ENCODE measurements around the gene HIRA. TPM values are rescaled to one million over a fixed set of nuclear protein-coding genes. Genes with fewer than 3 reads are reported as not detected.

Gene HIRA
- total RNA-seq, 1 experiment from 2014 or later = 23.8 TPM

DNA sequence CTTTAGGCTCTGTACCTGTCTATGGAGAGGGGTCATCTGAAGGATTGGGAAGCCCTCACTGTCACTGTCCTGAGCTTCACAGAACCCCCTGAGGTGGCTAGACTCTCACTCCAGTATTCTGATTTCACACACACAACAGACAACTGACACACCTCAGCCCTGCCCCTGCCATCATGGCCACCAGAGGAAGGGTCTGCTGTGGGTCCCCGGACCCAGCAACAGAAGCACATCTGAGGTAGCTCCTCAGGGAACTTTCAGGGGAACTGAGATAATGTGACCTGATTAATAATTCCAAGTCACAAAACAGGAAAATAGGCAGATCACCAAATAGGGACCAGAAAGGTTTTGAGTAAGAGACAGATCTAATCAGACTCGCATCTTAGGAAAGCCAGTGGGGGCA, 23.5 kb upstream of the HIRA start:
- POLR2A ChIA-PET = no interaction called here
- Histone ChIP-seq H3K4me1 (ENCODE audit: control insufficient read depth, insufficient read depth, low read length) (no peaks in the 10 kb centered on the region), H3K36me3 (ENCODE audit: control insufficient read depth, insufficient read depth, low read length) (peaks cover 3% of the 10 kb centered on the region; the same call in 1 of the 2 replicates), H3K9me3 (ENCODE audit: control insufficient read depth, insufficient read depth, low read depth, low read length) (no peaks in the 10 kb centered on the region), H3K27ac (ENCODE audit: low read length) (no peak overlapping the region), H3K4me3 (ENCODE audit: low read depth in 2 of 2, low read length in 2 of 2) (no peak overlapping the region), H3K27me3 (ENCODE audit: control insufficient read depth, insufficient read depth, low read length) (no peaks in the 10 kb centered on the region)
- BruUV-seq (replicated peaks) = no TSS peak
- intact Hi-C loops (cut with micrococcal nuclease; ENCODE audit: unreplicated experiment) (no loop called here), in situ Hi-C loops (cut with HindIII; ENCODE audit: low pct_unique_long_range_greater_than_20kb, low sequenced_read_pairs) (no loop called here)
- no peak for ATAC-seq
- no peak for DNase-seq (ENCODE audit: low read depth, low spot score)
- no peak for TF ChIP-seq TCF7L2 (IDR thresholded peaks at IDR 0.05; ENCODE audit: low read depth, low read length)
- TF ChIP-seq POLR2AphosphoS5 (IDR thresholded peaks at IDR 0.05; ENCODE audit: low read depth, low read length) = no peak
- TF ChIP-seq, protein P1, sequence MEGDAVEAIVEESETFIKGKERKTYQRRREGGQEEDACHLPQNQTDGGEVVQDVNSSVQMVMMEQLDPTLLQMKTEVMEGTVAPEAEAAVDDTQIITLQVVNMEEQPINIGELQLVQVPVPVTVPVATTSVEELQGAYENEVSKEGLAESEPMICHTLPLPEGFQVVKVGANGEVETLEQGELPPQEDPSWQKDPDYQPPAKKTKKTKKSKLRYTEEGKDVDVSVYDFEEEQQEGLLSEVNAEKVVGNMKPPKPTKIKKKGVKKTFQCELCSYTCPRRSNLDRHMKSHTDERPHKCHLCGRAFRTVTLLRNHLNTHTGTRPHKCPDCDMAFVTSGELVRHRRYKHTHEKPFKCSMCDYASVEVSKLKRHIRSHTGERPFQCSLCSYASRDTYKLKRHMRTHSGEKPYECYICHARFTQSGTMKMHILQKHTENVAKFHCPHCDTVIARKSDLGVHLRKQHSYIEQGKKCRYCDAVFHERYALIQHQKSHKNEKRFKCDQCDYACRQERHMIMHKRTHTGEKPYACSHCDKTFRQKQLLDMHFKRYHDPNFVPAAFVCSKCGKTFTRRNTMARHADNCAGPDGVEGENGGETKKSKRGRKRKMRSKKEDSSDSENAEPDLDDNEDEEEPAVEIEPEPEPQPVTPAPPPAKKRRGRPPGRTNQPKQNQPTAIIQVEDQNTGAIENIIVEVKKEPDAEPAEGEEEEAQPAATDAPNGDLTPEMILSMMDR (IDR thresholded peaks at IDR 0.05) = no peak
- TF ChIP-seq SIN3A (IDR thresholded peaks at IDR 0.05; ENCODE audit: borderline replicate concordance, insufficient read depth, low read depth, low read length) = no peak
- TF ChIP-seq, protein P2, sequence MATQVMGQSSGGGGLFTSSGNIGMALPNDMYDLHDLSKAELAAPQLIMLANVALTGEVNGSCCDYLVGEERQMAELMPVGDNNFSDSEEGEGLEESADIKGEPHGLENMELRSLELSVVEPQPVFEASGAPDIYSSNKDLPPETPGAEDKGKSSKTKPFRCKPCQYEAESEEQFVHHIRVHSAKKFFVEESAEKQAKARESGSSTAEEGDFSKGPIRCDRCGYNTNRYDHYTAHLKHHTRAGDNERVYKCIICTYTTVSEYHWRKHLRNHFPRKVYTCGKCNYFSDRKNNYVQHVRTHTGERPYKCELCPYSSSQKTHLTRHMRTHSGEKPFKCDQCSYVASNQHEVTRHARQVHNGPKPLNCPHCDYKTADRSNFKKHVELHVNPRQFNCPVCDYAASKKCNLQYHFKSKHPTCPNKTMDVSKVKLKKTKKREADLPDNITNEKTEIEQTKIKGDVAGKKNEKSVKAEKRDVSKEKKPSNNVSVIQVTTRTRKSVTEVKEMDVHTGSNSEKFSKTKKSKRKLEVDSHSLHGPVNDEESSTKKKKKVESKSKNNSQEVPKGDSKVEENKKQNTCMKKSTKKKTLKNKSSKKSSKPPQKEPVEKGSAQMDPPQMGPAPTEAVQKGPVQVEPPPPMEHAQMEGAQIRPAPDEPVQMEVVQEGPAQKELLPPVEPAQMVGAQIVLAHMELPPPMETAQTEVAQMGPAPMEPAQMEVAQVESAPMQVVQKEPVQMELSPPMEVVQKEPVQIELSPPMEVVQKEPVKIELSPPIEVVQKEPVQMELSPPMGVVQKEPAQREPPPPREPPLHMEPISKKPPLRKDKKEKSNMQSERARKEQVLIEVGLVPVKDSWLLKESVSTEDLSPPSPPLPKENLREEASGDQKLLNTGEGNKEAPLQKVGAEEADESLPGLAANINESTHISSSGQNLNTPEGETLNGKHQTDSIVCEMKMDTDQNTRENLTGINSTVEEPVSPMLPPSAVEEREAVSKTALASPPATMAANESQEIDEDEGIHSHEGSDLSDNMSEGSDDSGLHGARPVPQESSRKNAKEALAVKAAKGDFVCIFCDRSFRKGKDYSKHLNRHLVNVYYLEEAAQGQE (IDR thresholded peaks at IDR 0.05; ENCODE audit: insufficient read depth in 1 of 2, low read depth in 2 of 2, low read length in 1 of 2) = no peak
- CTCF ChIA-PET = no interaction called here

- in situ Hi-C loops (cut with HindIII; ENCODE audit: low pct_unique_long_range_greater_than_20kb, low sequenced_read_pairs) = no loop called here
- Histone ChIP-seq H3K36me3 (ENCODE audit: control insufficient read depth, insufficient read depth, low read length) (peaks cover 3% of the 10 kb centered on the region; the same call in 1 of the 2 replicates), H3K9me3 (ENCODE audit: control insufficient read depth, insufficient read depth, low read depth, low read length) (no peaks in the 10 kb centered on the region), H3K4me3 (ENCODE audit: low read depth in 2 of 2, low read length in 2 of 2) (no peak overlapping the region), H3K27ac (ENCODE audit: low read length) (no peak overlapping the region), H3K27me3 (ENCODE audit: control insufficient read depth, insufficient read depth, low read length) (no peaks in the 10 kb centered on the region), H3K4me1 (ENCODE audit: control insufficient read depth, insufficient read depth, low read length) (no peaks in the 10 kb centered on the region)
- no peak for TF ChIP-seq TCF7L2 (IDR thresholded peaks at IDR 0.05; ENCODE audit: low read depth, low read length)
- TF ChIP-seq, protein P2 (IDR thresholded peaks at IDR 0.05; ENCODE audit: insufficient read depth in 1 of 2, low read depth in 2 of 2, low read length in 1 of 2) = no peak
- no peak for TF ChIP-seq POLR2AphosphoS5 (IDR thresholded peaks at IDR 0.05; ENCODE audit: low read depth, low read length)
- TF ChIP-seq, protein P1 (IDR thresholded peaks at IDR 0.05) = no peak
- no peak for TF ChIP-seq SIN3A (IDR thresholded peaks at IDR 0.05; ENCODE audit: borderline replicate concordance, insufficient read depth, low read depth, low read length)
- ATAC-seq (no peak), DNase-seq (ENCODE audit: low read depth, low spot score) (no peak)
- ChIA-PET POLR2A (no interaction called here), CTCF (no interaction called here)
- no TSS peak for BruUV-seq (replicated peaks)
- intact Hi-C loops (cut with micrococcal nuclease; ENCODE audit: unreplicated experiment) = no loop called here
Observed at GRCh38 chr22:19454156-19454555, 22.6 kb upstream of the HIRA start.
